ENCODE measurements around the gene AGAP1. TPM values are rescaled to one million over a fixed set of nuclear protein-coding genes. Genes with fewer than 3 reads are reported as not detected.

The AGAP1 gene
- total and polyA plus RNA-seq, 4 donors: 36.1 to 79.4 (median 52.6) TPM

DNA sequence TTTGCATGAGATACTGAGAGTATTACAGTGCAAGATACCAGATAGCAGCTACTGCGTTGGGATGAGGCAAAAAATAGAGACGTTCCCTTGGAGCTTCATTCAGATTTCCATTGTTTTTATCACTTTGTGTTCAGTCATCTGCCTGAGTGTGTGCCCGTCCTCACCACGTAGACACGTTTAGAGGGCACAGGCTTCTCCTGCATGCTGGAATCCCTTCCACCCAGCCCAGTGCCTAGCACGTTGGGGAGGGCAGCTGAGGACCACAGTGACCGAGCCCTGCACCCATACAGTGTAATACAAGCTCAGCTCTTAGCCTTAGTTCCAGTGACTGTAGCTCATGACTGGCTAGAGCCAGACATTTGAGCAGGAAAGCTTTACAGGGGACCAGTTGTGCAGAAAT is 539.6 kb downstream of the AGAP1 start:
- H3K27me3 ChIP-seq (ENCODE audit: control insufficient read depth, insufficient read depth, low read length): no peaks in the 10 kb centered on the region
- DNase-seq (ENCODE audit: low read depth in 4 of 6, low spot score in 6 of 6): no peak
- WGBS (ENCODE audit: insufficient coverage): 80% methylated on average over 6 of the region's 7 CpGs

DNA sequence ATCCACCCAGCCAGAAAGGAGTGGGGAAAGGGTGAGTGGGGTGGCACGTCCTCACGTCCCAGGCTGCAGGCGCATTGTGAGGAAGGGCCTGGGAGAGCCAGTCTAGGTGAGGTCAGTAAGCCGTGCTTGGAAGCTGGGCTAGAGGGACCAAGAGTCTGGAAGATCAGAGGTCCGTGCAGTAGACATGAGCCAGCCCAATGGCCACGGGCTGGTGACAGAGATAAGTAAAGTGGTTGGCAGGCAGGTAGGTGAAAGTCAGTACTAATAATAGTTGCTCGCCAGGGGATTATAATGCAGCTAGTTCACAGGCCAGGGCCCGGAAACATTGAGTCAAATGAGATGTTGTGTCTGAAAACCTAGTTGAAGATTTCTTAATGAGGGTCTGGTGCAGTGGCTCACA is 541.1 kb downstream of the AGAP1 start:
- no peaks in the 10 kb centered on the region for H3K9me3 ChIP-seq (ENCODE audit: control insufficient read depth, insufficient read depth, low read length)
- peaks cover 2% of the 10 kb centered on the region for H3K4me1 ChIP-seq (ENCODE audit: control insufficient read depth, insufficient read depth, low read length)
- no peak for DNase-seq (ENCODE audit: low read depth in 4 of 6, low spot score in 6 of 6)
- no peak overlapping the region for H3K27ac ChIP-seq (ENCODE audit: low read depth, low read length)
- no peak overlapping the region for H3K4me3 ChIP-seq (ENCODE audit: low read depth, low read length)
- WGBS (ENCODE audit: insufficient coverage): 91% methylated on average over 8 of the region's 8 CpGs
- peaks cover 22% of the 10 kb centered on the region for H3K36me3 ChIP-seq (ENCODE audit: control insufficient read depth, insufficient read depth, low read length)
- no peaks in the 10 kb centered on the region for H3K27me3 ChIP-seq (ENCODE audit: control insufficient read depth, insufficient read depth, low read length)

More for the DNA sequence above, 539.6 kb downstream of the AGAP1 start:
- no peak overlapping the region for H3K4me3 ChIP-seq (ENCODE audit: low read depth, low read length)
- no peaks in the 10 kb centered on the region for H3K9me3 ChIP-seq (ENCODE audit: control insufficient read depth, insufficient read depth, low read length)
- peaks cover 18% of the 10 kb centered on the region for H3K36me3 ChIP-seq (ENCODE audit: control insufficient read depth, insufficient read depth, low read length)
- no peak overlapping the region for H3K27ac ChIP-seq (ENCODE audit: low read depth, low read length)
- no peaks in the 10 kb centered on the region for H3K4me1 ChIP-seq (ENCODE audit: control insufficient read depth, insufficient read depth, low read length)

DNA sequence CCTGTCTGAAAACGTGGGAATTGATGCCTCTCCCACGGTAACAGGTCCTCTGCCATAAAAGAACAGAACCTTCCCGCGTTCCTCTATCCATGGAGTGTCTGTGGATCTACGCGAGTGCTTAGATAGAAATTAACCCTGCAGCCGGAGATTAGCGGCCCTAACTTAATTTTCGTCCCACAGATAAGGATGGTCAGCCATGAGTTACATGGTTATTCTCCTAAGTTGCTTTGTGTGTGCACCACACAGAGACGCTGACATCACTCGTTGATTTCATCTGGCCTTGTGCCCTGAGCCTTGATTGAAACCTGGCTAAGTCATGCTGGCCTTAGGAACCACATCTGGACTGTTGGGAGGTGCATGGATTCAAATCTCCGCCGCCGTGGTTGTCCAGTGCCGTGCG is 542.2 kb downstream of the AGAP1 start:
- Histone ChIP-seq H3K4me3 (ENCODE audit: low read depth, low read length) (no peak overlapping the region), H3K27ac (ENCODE audit: low read depth, low read length) (no peak overlapping the region), H3K27me3 (ENCODE audit: control insufficient read depth, insufficient read depth, low read length) (no peaks in the 10 kb centered on the region), H3K36me3 (ENCODE audit: control insufficient read depth, insufficient read depth, low read length) (peaks cover 32% of the 10 kb centered on the region), H3K9me3 (ENCODE audit: control insufficient read depth, insufficient read depth, low read length) (no peaks in the 10 kb centered on the region), H3K4me1 (ENCODE audit: control insufficient read depth, insufficient read depth, low read length) (peaks cover 4% of the 10 kb centered on the region)
- no peak for DNase-seq (ENCODE audit: low read depth in 4 of 6, low spot score in 6 of 6)
- WGBS (ENCODE audit: insufficient coverage): 89% methylated on average over 11 of the region's 16 CpGs

GRCh38 chr2:236038096-236038495 is 544.3 kb downstream of the AGAP1 start:
- peaks cover 44% of the 10 kb centered on the region for H3K36me3 ChIP-seq (ENCODE audit: control insufficient read depth, insufficient read depth, low read length)
- peaks cover 4% of the 10 kb centered on the region for H3K4me1 ChIP-seq (ENCODE audit: control insufficient read depth, insufficient read depth, low read length)
- no peak for DNase-seq (ENCODE audit: low read depth in 4 of 6, low spot score in 6 of 6)
- no peaks in the 10 kb centered on the region for H3K27me3 ChIP-seq (ENCODE audit: control insufficient read depth, insufficient read depth, low read length)
- H3K4me3 ChIP-seq (ENCODE audit: low read depth, low read length): no peak overlapping the region
- H3K9me3 ChIP-seq (ENCODE audit: control insufficient read depth, insufficient read depth, low read length): no peaks in the 10 kb centered on the region
- WGBS (ENCODE audit: insufficient coverage): 64% methylated on average over 4 of the region's 7 CpGs
- no peak overlapping the region for H3K27ac ChIP-seq (ENCODE audit: low read depth, low read length)

GRCh38 chr2:236040600-236041328 is 546.9 kb downstream of the AGAP1 start:
- no peak overlapping the region for H3K27ac ChIP-seq (ENCODE audit: low read depth, low read length)
- H3K9me3 ChIP-seq (ENCODE audit: control insufficient read depth, insufficient read depth, low read length): no peaks in the 10 kb centered on the region
- DNase-seq (ENCODE audit: low read depth in 4 of 6, low spot score in 6 of 6): no peak
- no peak overlapping the region for H3K4me3 ChIP-seq (ENCODE audit: low read depth, low read length)
- WGBS (ENCODE audit: insufficient coverage): 77% methylated on average over 17 of the region's 21 CpGs
- H3K27me3 ChIP-seq (ENCODE audit: control insufficient read depth, insufficient read depth, low read length): no peaks in the 10 kb centered on the region
- H3K36me3 ChIP-seq (ENCODE audit: control insufficient read depth, insufficient read depth, low read length): peaks cover 55% of the 10 kb centered on the region
- H3K4me1 ChIP-seq (ENCODE audit: control insufficient read depth, insufficient read depth, low read length): peaks cover 4% of the 10 kb centered on the region

- Histone ChIP-seq H3K9me3 (ENCODE audit: control insufficient read depth, insufficient read depth, low read length) (no peaks in the 10 kb centered on the region), H3K36me3 (ENCODE audit: control insufficient read depth, insufficient read depth, low read length) (peaks cover 56% of the 10 kb centered on the region), H3K4me1 (ENCODE audit: control insufficient read depth, insufficient read depth, low read length) (peaks cover 4% of the 10 kb centered on the region), H3K27me3 (ENCODE audit: control insufficient read depth, insufficient read depth, low read length) (no peaks in the 10 kb centered on the region), H3K4me3 (ENCODE audit: low read depth, low read length) (no peak overlapping the region), H3K27ac (ENCODE audit: low read depth, low read length) (no peak overlapping the region)
- 97% methylated on average over 8 of the region's 8 CpGs for WGBS (ENCODE audit: insufficient coverage)
- no peak for DNase-seq (ENCODE audit: low read depth in 4 of 6, low spot score in 6 of 6)
These were observed 547.8 kb downstream of the AGAP1 start for GRCh38 chr2:236041616-236042015.

GRCh38 chr2:236042087-236042486 is 548.2 kb downstream of the AGAP1 start:
- H3K4me3 ChIP-seq (ENCODE audit: low read depth, low read length): no peak overlapping the region
- H3K27me3 ChIP-seq (ENCODE audit: control insufficient read depth, insufficient read depth, low read length): no peaks in the 10 kb centered on the region
- H3K27ac ChIP-seq (ENCODE audit: low read depth, low read length): no peak overlapping the region
- 81% methylated on average over 3 of the region's 6 CpGs for WGBS (ENCODE audit: insufficient coverage)
- DNase-seq (ENCODE audit: low read depth in 4 of 6, low spot score in 6 of 6): no peak
- H3K9me3 ChIP-seq (ENCODE audit: control insufficient read depth, insufficient read depth, low read length): no peaks in the 10 kb centered on the region
- peaks cover 58% of the 10 kb centered on the region for H3K36me3 ChIP-seq (ENCODE audit: control insufficient read depth, insufficient read depth, low read length)
- peaks cover 4% of the 10 kb centered on the region for H3K4me1 ChIP-seq (ENCODE audit: control insufficient read depth, insufficient read depth, low read length)

- H3K36me3 ChIP-seq (ENCODE audit: control insufficient read depth, insufficient read depth, low read length): peaks cover 63% of the 10 kb centered on the region
- WGBS (ENCODE audit: insufficient coverage): 86% methylated on average over 6 of the region's 6 CpGs
These were observed 550.3 kb downstream of the AGAP1 start for GRCh38 chr2:236044191-236044590.

GRCh38 chr2:236045251-236046235 is 551.7 kb downstream of the AGAP1 start:
- no peak for DNase-seq (ENCODE audit: low read depth in 4 of 6, low spot score in 6 of 6)
- Histone ChIP-seq H3K27me3 (ENCODE audit: control insufficient read depth, insufficient read depth, low read length) (no peaks in the 10 kb centered on the region), H3K36me3 (ENCODE audit: control insufficient read depth, insufficient read depth, low read length) (peaks cover 57% of the 10 kb centered on the region), H3K9me3 (ENCODE audit: control insufficient read depth, insufficient read depth, low read length) (no peaks in the 10 kb centered on the region), H3K4me3 (ENCODE audit: low read depth, low read length) (no peak overlapping the region), H3K4me1 (ENCODE audit: control insufficient read depth, insufficient read depth, low read length) (no peaks in the 10 kb centered on the region), H3K27ac (ENCODE audit: low read depth, low read length) (no peak overlapping the region)
- WGBS (ENCODE audit: insufficient coverage): 90% methylated on average over 21 of the region's 26 CpGs

More at GRCh38 chr2:236044191-236044590, 550.3 kb downstream of the AGAP1 start:
- H3K27me3 ChIP-seq (ENCODE audit: control insufficient read depth, insufficient read depth, low read length): no peaks in the 10 kb centered on the region
- DNase-seq (ENCODE audit: low read depth in 4 of 6, low spot score in 6 of 6): no peak
- no peaks in the 10 kb centered on the region for H3K9me3 ChIP-seq (ENCODE audit: control insufficient read depth, insufficient read depth, low read length)
- no peak overlapping the region for H3K4me3 ChIP-seq (ENCODE audit: low read depth, low read length)
- no peak overlapping the region for H3K27ac ChIP-seq (ENCODE audit: low read depth, low read length)
- H3K4me1 ChIP-seq (ENCODE audit: control insufficient read depth, insufficient read depth, low read length): peaks cover 4% of the 10 kb centered on the region

Data from spinal cord (tissue), 10 donors.